GM12891 (cell line): ENCODE results near the gene KLF16.

Source experiments
- PAX5 ChIP-seq: IDR thresholded peaks from 2 replicates; pipeline ENCODE4 v1.6.1; 2011; ENCODE audit warnings: low read length, moderate library complexity, mild to moderate bottlenecking; ENCODE audit not compliant: insufficient read depth, severe bottlenecking
- POLR2A ChIP-seq: IDR thresholded peaks from 2 replicates; pipeline ENCODE4 v1.6.1; 2011; ENCODE audit warnings: low read depth, low read length, control low read depth
- POLR2AphosphoS5 ChIP-seq: IDR thresholded peaks from 2 replicates; pipeline ENCODE4 v1.6.1; 2011; ENCODE audit warnings: low read depth, low read length, control low read depth
- SPI1 ChIP-seq: IDR thresholded peaks from 2 replicates; pipeline ENCODE4 v1.6.1; 2011; ENCODE audit warnings: low read depth, low read length, control low read depth
- TAF1 ChIP-seq: IDR thresholded peaks from 2 replicates; pipeline ENCODE4 v1.6.1; 2011; ENCODE audit warnings: low read depth, low read length, control low read depth

GRCh38 chr19:1860042-1860775 is 3.2 kb downstream of the KLF16 start:
- TF ChIP-seq POLR2A (no peak), SPI1 (no peak), POLR2AphosphoS5 (no peak), TAF1 (no peak), PAX5 (no peak)
